Measurements from ENCODE around the gene GNAQ.
"Not testable (repeated sequence)": the region's sequence is repeated elsewhere in the genome, so short reads cannot be mapped to it uniquely, and the experiment has no call there.

GNAQ gene

GRCh38 chr9:77714077-77714549 is 317.5 kb downstream of the GNAQ start:
- no peak for DNase-seq

- no peak for DNase-seq
These were observed 319.0 kb downstream of the GNAQ start for GRCh38 chr9:77712533-77713130.

DNA sequence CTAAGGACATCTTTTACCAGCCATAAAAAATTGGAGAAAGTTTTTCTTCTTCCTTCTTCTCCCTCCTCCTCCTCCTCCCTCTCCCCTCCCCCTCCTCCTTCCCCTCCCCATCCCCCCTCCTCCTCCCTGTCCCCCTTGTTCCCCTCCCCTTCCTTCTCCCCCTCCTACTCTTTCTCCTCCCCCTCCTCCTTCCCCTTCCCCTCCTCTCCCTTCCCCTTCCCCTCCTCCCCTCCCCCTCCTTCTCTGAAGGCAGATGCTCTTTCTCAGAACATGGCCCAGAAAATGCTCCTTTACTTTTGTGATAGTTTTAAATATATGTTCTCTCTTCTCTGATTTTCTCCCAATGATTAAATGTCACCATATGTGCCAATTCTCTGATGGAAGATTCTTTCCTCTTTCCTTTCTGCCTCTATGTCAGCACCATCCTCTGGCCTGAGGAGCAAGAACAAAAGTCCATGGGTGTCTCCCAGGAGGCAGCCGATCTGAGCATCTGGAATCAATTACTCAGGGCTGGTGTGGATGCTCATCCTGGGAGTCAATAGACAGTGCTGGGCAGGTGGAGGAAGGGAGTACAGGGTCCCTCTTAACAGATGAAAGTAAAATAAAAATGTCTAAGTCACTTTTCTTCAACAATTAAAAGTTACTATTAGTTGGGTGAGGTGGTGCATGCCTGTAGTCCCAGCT is 320.5 kb downstream of the GNAQ start:
- DNase-seq = no peak

DNA sequence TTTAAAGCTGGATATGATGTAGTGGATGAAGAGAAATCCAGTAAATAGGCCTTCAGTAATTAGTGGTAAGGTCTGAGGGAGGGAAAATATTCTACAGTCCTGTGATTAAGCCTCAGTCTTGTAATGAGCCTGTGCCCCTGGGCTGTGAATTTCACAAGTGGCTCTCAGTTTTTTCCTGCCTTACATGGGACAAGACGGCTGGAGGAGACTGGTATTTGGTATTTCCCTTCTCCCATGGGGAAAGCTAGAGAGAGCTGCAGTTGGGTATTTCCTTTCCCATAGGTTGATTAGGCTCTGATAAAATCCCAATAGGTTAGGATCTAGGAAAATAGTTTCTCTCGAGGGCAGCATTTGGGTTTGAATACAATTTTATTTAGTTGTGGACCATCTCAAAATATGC is 321.3 kb downstream of the GNAQ start:
- DNase-seq = no peak

DNA sequence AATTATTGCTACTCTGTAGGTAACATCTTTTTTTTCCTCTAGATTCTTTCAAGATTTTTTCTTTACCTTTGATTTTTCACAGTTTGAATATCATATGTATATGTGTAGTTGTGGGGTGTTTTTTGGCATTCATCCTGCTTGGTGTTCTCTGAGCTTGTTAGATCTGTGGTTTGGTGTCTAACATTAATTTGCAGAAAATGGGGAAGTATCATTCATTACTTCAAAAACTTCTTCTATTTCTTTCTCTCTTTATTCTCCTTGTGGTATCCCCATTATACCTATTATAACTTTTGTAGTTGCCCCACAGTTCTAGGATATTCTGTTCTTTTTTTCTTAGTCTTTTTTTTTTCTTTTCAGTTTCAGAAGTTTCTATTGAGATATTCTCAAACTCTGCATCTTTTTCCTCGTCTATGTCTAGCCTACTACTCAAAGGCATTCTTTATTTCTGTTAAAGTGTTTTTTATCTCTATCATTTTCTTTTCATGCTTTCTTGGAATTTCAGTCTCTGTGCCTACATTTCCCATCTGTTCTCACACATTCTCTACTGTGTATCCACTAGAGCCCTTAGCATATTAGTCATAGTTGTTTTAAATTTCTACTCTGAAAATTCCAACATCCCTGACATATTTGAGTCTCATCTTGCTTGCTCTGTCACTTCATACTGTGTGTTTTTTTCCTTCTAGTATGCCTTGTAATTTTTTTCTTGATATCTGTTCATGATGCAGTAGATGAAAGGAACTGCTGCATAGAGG is 323.4 kb downstream of the GNAQ start:
- no peak for DNase-seq

- DNase-seq = no peak
These were observed 324.1 kb downstream of the GNAQ start for GRCh38 chr9:77707383-77708063.

DNA sequence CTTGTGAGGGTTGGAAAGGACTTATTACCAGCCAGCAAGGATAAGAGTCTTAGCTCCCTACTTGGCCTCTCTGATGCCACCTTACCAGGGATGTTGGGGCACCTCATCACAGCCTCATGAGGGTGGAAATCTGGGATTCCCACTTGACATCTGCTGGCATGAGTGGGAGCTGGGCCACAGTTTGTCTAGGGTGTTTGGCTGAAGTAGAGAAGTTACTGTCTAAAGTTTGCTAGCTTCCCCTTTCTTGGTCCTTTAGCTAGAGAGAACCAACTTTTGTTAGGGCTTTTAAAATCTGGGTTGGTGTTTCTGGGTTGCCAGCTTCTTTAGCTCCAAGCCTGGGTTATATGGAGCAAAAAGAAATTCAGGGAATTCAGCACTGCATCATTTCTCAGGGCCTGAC is 326.0 kb downstream of the GNAQ start:
- DNase-seq = no peak

DNA sequence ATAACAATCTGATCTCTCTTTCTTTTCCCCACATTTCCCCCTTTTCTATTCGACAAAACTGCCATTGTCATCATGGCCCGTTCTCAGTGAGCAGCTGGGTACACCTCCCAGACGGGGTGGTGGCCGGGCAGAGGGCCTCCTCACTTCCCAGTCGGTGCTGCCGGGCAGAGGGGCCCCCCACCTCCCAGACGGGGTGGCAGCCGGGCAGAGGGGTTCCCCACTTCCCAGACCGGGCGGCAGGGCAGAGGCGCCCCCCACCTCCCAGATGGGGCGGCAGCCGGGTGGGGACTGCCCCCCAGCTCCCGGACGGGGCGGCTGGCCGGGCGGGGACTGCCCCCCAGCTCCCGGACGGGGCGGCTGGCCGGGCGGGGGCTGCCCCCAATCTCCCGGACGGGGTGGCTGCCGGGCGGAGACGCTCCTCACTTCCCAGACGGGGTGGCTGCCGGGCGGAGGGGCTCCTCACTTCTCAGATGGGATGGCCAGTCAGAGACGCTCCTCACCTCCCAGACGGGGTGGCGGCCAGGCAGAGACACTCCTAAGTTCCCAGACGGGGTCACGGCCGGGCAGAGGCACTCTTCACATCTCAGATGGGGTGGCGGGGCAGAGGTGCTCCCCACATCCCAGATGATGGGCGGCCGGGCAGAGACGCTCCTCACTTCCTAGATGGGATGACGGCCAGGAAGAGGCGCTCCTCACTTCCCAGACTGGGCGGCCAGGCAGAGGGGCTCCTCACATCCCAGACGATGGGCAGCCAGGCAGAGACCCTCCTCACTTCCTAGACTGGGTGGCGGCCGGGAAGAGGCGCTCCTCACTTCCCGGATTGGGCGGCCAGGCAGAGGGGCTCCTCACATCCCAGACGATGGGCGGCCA is 328.9 kb downstream of the GNAQ start:
- not testable (repeated sequence) for DNase-seq

GRCh38 chr9:77697238-77697984 is 334.2 kb downstream of the GNAQ start:
- DNase-seq = no peak

DNA sequence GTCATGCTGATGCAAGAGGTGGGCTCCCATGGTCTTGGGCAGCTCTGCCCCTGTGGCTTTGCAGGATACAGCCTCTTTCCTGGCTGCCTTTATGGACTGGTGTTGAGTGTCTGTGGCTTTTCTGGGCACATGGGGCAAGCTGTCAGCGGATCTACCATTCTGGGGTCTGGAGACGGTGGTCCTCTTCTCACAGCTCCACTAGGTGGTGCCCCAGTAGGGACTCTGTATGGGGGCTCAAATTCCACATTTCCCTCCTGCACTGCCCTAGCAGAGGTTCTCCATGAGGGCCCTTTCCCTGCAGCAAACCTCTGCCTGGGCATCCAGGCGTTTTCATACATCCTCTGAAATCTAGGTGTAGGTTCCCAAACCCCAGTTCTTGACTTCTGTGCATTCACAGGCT is 340.9 kb downstream of the GNAQ start:
- DNase-seq = not testable (repeated sequence)

DNA sequence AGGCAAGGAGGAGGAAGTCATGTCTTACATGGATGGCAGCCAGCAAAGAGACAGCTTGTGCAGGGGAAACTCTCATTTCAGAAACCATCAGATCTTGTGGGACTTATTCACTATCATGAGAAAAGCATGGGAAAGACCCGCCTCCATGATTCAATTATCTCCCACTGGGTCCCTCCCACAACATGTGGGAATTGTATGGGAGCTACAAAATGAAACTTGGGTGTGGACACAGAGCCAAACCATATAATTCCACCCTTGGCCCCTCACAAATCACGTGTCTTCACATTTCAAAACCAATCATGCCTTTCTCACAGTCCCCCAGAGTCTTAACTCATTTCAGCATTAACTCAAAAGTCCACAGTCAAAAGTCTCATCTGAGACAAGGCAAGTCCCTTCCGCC is 341.5 kb downstream of the GNAQ start:
- not testable (repeated sequence) for DNase-seq

- DNase-seq = not testable (repeated sequence)
These were observed 343.9 kb downstream of the GNAQ start for GRCh38 chr9:77687737-77688136.

GRCh38 chr9:77680581-77680980 is 351.0 kb downstream of the GNAQ start:
- no peak for DNase-seq

- DNase-seq = no peak
These were observed 351.8 kb downstream of the GNAQ start for GRCh38 chr9:77679661-77680368.

DNA sequence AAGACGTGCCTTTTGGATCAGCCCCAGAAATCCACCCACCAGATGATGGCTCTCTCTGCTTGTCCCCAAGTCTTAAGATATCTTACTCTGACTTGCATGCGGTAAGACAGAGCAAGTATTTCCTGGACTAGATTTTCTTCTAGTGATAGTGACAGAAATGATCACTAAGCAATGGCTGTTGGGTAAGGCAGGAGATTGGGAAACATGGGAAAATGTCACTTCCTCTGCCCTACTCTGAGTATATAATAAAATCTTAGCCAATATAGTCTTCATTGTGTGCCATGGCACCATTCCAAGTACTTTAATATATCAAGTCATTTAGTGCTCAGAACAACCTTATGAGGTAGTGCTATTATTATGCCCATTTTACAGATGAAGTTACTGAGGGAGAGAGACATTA is 352.5 kb downstream of the GNAQ start:
- no peak for DNase-seq

GRCh38 chr9:77677957-77678535 is 353.6 kb downstream of the GNAQ start:
- DNase-seq = no peak

DNA sequence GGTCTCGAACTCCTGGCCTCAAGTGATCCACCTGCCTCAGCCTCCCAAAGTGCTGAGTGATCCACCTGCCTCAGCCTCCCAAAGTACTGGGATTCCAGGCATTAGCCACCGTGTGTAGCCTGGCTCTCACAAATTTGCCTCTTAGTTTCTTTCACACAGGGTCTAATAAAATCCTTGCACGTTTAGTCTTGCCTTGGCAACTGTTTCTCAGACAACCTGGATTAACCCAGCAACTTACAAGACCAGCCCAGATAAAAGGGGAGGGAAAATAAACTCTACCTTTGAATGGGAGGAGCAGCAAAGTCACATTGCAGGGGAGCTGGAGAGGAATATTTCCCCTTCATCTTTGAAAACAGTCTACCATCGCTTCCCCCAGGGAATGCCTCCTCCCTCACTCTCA is 354.2 kb downstream of the GNAQ start:
- no peak for DNase-seq

DNA sequence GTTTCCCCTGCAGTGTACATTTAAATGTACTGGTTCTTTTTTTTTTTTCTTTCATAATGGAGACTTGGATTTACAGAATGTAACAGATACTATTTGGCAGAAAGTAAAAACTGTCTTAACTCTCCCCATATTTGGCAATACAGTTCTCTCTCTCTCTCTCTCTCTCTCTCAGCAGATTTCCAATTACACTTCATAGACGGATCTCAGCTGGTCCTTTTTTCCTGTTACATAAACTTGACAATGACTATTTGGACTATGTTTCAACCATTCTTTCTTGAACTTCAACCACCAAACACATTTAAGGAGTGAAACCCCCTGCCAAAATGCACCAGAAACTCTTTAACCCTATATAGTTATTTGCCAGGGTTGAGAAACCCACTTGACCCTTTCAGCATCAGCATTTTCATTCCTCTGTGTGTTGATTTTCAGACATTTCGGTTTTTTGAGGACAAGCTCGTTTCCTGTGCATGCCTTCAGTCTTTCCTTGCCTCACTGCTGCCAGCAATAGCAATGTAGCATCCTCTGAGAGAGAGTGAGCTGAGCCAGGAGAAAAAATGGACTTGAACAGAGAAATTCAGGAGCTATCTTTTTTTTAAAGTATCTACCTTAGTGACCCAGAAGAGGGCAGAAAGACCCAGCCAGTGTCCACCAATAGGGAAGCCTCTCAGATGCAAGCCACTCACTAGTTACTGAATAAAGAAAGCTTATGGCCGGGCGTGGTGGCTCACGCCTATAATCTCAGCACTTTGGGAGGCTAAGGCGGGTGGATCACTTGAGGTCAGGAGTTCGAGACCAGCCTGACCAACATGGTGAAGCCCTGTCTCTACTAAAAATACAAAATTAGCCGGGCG is 357.4 kb downstream of the GNAQ start:
- no peak for DNase-seq

GRCh38 chr9:77672183-77672582 is 359.4 kb downstream of the GNAQ start:
- no peak for DNase-seq

DNA sequence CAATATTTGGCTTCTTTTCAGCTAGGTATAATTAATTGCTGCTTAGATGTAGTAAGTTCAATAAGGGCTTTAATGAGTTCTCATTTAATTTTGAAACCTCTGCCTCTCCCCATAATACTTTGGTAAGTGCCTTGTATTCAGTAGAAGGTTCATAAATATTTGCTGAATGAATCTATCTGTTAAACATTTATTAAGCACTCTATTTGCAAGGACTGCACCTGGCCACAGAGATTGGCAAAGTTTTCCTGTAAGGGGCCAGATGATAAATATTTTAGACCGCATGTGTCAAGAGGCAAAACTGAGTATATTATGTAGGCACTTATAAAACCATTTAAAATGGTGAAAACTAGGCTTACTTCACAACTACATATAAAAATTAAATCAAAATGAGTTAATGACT is 364.5 kb downstream of the GNAQ start:
- no peak for DNase-seq
